Measurements from ENCODE around the gene C17orf67.

C17orf67 gene

GRCh38 chr17:56833057-56833808 lies 487 bp downstream of the C17orf67 start:
- DNase-seq (ENCODE audit: low read depth in 2 of 2), result no peak

- no peak for DNase-seq (ENCODE audit: low read depth in 2 of 2)
Observed at GRCh38 chr17:56832446-56832845, 1.3 kb downstream of the C17orf67 start.

GRCh38 chr17:56831369-56832095 lies 2.2 kb downstream of the C17orf67 start:
- DNase-seq (ENCODE audit: low read depth in 2 of 2), result no peak

GRCh38 chr17:56830726-56831368 lies 2.9 kb downstream of the C17orf67 start:
- no peak for DNase-seq (ENCODE audit: low read depth in 2 of 2)

- no peak for DNase-seq (ENCODE audit: low read depth in 2 of 2)
Observed at GRCh38 chr17:56826611-56827414, 6.9 kb downstream of the C17orf67 start.

- no peak for DNase-seq (ENCODE audit: low read depth in 2 of 2)
Observed at GRCh38 chr17:56824503-56824902, 9.2 kb downstream of the C17orf67 start.

GRCh38 chr17:56823848-56824247 lies 9.9 kb downstream of the C17orf67 start:
- DNase-seq (ENCODE audit: low read depth in 2 of 2), result no peak

- DNase-seq (ENCODE audit: low read depth in 2 of 2), result no peak
Observed at GRCh38 chr17:56822725-56823124, 11.0 kb downstream of the C17orf67 start.

GRCh38 chr17:56821847-56822534 lies 11.7 kb downstream of the C17orf67 start:
- DNase-seq (ENCODE audit: low read depth in 2 of 2), result no peak

- no peak for DNase-seq (ENCODE audit: low read depth in 2 of 2)
Observed at GRCh38 chr17:56820207-56820606, 13.5 kb downstream of the C17orf67 start.

- DNase-seq (ENCODE audit: low read depth in 2 of 2), result peak; percentile 18 to 26
Observed at GRCh38 chr17:56819431-56820145, 14.1 kb downstream of the C17orf67 start.

GRCh38 chr17:56819030-56819429 lies 14.7 kb downstream of the C17orf67 start:
- DNase-seq (ENCODE audit: low read depth in 2 of 2), result no peak

GRCh38 chr17:56817066-56817465 lies 16.7 kb downstream of the C17orf67 start:
- DNase-seq (ENCODE audit: low read depth in 2 of 2), result no peak

- DNase-seq (ENCODE audit: low read depth in 2 of 2), result no peak
Observed at GRCh38 chr17:56815711-56816110, 18.0 kb downstream of the C17orf67 start.

- DNase-seq (ENCODE audit: low read depth in 2 of 2), result no peak
Observed at GRCh38 chr17:56812901-56813388, 20.8 kb downstream of the C17orf67 start.

GRCh38 chr17:56810891-56811775 lies 22.6 kb downstream of the C17orf67 start:
- no peak for DNase-seq (ENCODE audit: low read depth in 2 of 2)

- DNase-seq (ENCODE audit: low read depth in 2 of 2), result no peak
Observed at GRCh38 chr17:56810343-56810742, 23.4 kb downstream of the C17orf67 start.

- DNase-seq (ENCODE audit: low read depth in 2 of 2), result no peak
Observed at GRCh38 chr17:56809820-56810179, 23.9 kb downstream of the C17orf67 start.

GRCh38 chr17:56809106-56809819 lies 24.5 kb downstream of the C17orf67 start:
- no peak for DNase-seq (ENCODE audit: low read depth in 2 of 2)
